Lower leg skin (tissue), 4 donors: ENCODE data around the gene DNAJC25. TPM values are rescaled to one million over a fixed set of nuclear protein-coding genes. Genes with fewer than 3 reads are reported as not detected.

ENCODE experiments used
- DNase-seq, 2 donors: peaks; one replicate each; pipeline ENCODE4 v3.0.0-alpha.2; 2019; ENCODE audit warnings: low spot score in 2 of 2
- H3K4me3 ChIP-seq: fragments of 200-600 bp; sonication (generic); 2 replicates; pipeline ENCODE4 v1.5.1; 2017; ENCODE audit warnings: mild to moderate bottlenecking, low read depth; ENCODE audit not compliant: poor library complexity, severe bottlenecking
- CTCF ChIP-seq, 3 donors: fragments of 450-650 bp; IDR thresholded peaks; one replicate each; pipeline ENCODE4 v1.5.1; 2016; ENCODE audit warnings: antibody characterized with exemption in 3 of 3, mild to moderate bottlenecking in 3 of 3, moderate library complexity in 2 of 3
- POLR2A ChIP-seq, 2 donors: fragments of 450-650 bp; IDR thresholded peaks; one replicate each; pipeline ENCODE4 v1.6.1; 2016 to 2017; ENCODE audit warnings: antibody characterized with exemption in 2 of 2, mild to moderate bottlenecking in 1 of 2, moderate library complexity in 1 of 2
- WGBS, 2 donors: methylation state at CpG; one replicate each; pipeline ENCODE4 v1.1.5; 2018; 5-methylcytosine and 5-hydroxymethylcytosine counted together
- intact Hi-C: fragments of 100-400 bp; cut with DNase I; formaldehyde crosslinking; loops from one replicate; pipeline ENCODE4 v1.15.0; 2023; ENCODE audit warnings: low total_unique reads
- total RNA-seq, 4 donors: library from RNA; depleted of rRNA; stranded (reverse); fragments of >200 nt; gene quantifications; one replicate each; pipeline ENCODE4 v1.1.0, GENCODE V29; 2016

DNAJC25 gene
- total RNA-seq, 4 donors from 2014 or later = 6.8 to 13.1 (median 8.4) TPM

GRCh38 chr9:111630182-111630963, 761 bp upstream of the DNAJC25 start:
- H3K4me3 ChIP-seq = peak overlapping the region; percentile 90
- WGBS, 2 donors = 7 to 9% methylated on average over 17 of the region's 17 CpGs
- DNase-seq = no peak
- intact Hi-C loops = no loop called here
- TF ChIP-seq CTCF (IDR thresholded peaks at IDR 0.05) (no peak), POLR2A (IDR thresholded peaks at IDR 0.05) (no peak)

- intact Hi-C loops = no loop called here
- TF ChIP-seq CTCF (IDR thresholded peaks at IDR 0.05) = no peak
- TF ChIP-seq POLR2A (IDR thresholded peaks at IDR 0.05) = no peak
- H3K4me3 ChIP-seq = peak overlapping the region; percentile 90
- 1% methylated on average over 14 of the region's 14 CpGs for WGBS, 2 donors
- DNase-seq = no peak
Observed at GRCh38 chr9:111630964-111631213, 245 bp upstream of the DNAJC25 start.

- TF ChIP-seq CTCF (IDR thresholded peaks at IDR 0.05) (no peak), POLR2A (IDR thresholded peaks at IDR 0.05) (no peak)
- DNase-seq = no peak
- 28 to 30% methylated on average over 5 of the region's 5 CpGs for WGBS, 2 donors
- intact Hi-C loops = no loop called here
- H3K4me3 ChIP-seq = peak overlapping the region; percentile 90
Observed at GRCh38 chr9:111632060-111632459, 926 bp downstream of the DNAJC25 start.

GRCh38 chr9:111632695-111633388, 1.7 kb downstream of the DNAJC25 start:
- DNase-seq = no peak
- WGBS, 2 donors = 56 to 74% methylated on average over 7 of the region's 7 CpGs
- H3K4me3 ChIP-seq = no peak overlapping the region
- intact Hi-C loops = no loop called here
- TF ChIP-seq CTCF (IDR thresholded peaks at IDR 0.05) (no peak), POLR2A (IDR thresholded peaks at IDR 0.05) (no peak)

- no peak for TF ChIP-seq CTCF (IDR thresholded peaks at IDR 0.05)
- no peak for TF ChIP-seq POLR2A (IDR thresholded peaks at IDR 0.05)
- WGBS, 2 donors = 83 to 90% methylated on average over 1 of the region's 1 CpG
- DNase-seq = no peak
- intact Hi-C loops = no loop called here
- no peak overlapping the region for H3K4me3 ChIP-seq
Observed at GRCh38 chr9:111633389-111633736, 2.2 kb downstream of the DNAJC25 start.
